GM15510 (cell line): ENCODE measurements around the gene CYSTM1.

Experiments
- POLR2A ChIP-seq: IDR thresholded peaks from 3 replicates; pipeline ENCODE4 v1.6.1; 2011; ENCODE audit warnings: borderline replicate concordance; ENCODE audit not compliant: insufficient read length; ENCODE audit errors: extremely low read depth

The CYSTM1 gene

GRCh38 chr5:140214831-140215230 lies 39.8 kb downstream of the CYSTM1 start:
- no peak for TF ChIP-seq POLR2A

GRCh38 chr5:140215276-140215675 lies 40.3 kb downstream of the CYSTM1 start:
- no peak for TF ChIP-seq POLR2A

- no peak for TF ChIP-seq POLR2A
Measured at GRCh38 chr5:140216478-140217074, 41.6 kb downstream of the CYSTM1 start.

GRCh38 chr5:140217299-140218026 lies 42.5 kb downstream of the CYSTM1 start:
- no peak for TF ChIP-seq POLR2A

- TF ChIP-seq POLR2A: no peak
Measured at GRCh38 chr5:140219068-140219991, 44.3 kb downstream of the CYSTM1 start.

GRCh38 chr5:140220032-140220697 lies 45.2 kb downstream of the CYSTM1 start:
- no peak for TF ChIP-seq POLR2A

GRCh38 chr5:140220698-140221064 lies 45.7 kb downstream of the CYSTM1 start:
- no peak for TF ChIP-seq POLR2A

GRCh38 chr5:140221697-140222223 lies 46.8 kb downstream of the CYSTM1 start:
- no peak for TF ChIP-seq POLR2A

GRCh38 chr5:140222416-140222815 lies 47.4 kb downstream of the CYSTM1 start:
- no peak for TF ChIP-seq POLR2A

- no peak for TF ChIP-seq POLR2A
Measured at GRCh38 chr5:140223567-140223966, 48.6 kb downstream of the CYSTM1 start.

GRCh38 chr5:140224658-140225057 lies 49.7 kb downstream of the CYSTM1 start:
- TF ChIP-seq POLR2A: no peak

GRCh38 chr5:140225396-140225795 lies 50.4 kb downstream of the CYSTM1 start:
- no peak for TF ChIP-seq POLR2A

GRCh38 chr5:140227046-140227445 lies 52.1 kb downstream of the CYSTM1 start:
- no peak for TF ChIP-seq POLR2A

GRCh38 chr5:140228364-140228837 lies 53.4 kb downstream of the CYSTM1 start:
- no peak for TF ChIP-seq POLR2A
